NCI-H1092 (cell line): ENCODE results near the gene LAMB2.

Experiments
- DNase-seq: peaks from one replicate; lab custom pipeline; 2025; lab: John Stamatoyannopoulos, UW

LAMB2 gene

GRCh38 chr3:49076116-49076515 lies 56.7 kb downstream of the LAMB2 start:
- no peak for DNase-seq
